HG02678 (cell line): Measurements from ENCODE around the gene FAM228B.
A peak's percentile ranks its signal among the peaks of the same experiment; 100 is the strongest.
"Not testable (repeated sequence)": the region's sequence is repeated elsewhere in the genome, so short reads cannot be mapped to it uniquely, and the experiment has no call there.

Experiments used
- ATAC-seq: cut with Tn5 transposase; IDR thresholded peaks from one replicate; pipeline ENCODE4 v1.9.1; 2021; ENCODE audit warnings: mild to moderate bottlenecking, moderate library complexity; ENCODE audit not compliant: unreplicated experiment

FAM228B gene

GRCh38 chr2:24153478-24153877, 30.2 kb downstream of the FAM228B start:
- no peak for ATAC-seq

GRCh38 chr2:24158131-24158530, 34.9 kb downstream of the FAM228B start:
- no peak for ATAC-seq

- ATAC-seq: no peak
Measured at GRCh38 chr2:24159708-24160107, 36.4 kb downstream of the FAM228B start.

- ATAC-seq: no peak
Measured at GRCh38 chr2:24160761-24161160, 37.5 kb downstream of the FAM228B start.

GRCh38 chr2:24162494-24162893, 39.2 kb downstream of the FAM228B start:
- ATAC-seq: no peak

- no peak for ATAC-seq
Measured at GRCh38 chr2:24163186-24163585, 39.9 kb downstream of the FAM228B start.

- no peak for ATAC-seq
Measured at GRCh38 chr2:24163601-24164000, 40.3 kb downstream of the FAM228B start.

GRCh38 chr2:24164416-24164973, 41.2 kb downstream of the FAM228B start:
- ATAC-seq: peak; percentile 87

- ATAC-seq: no peak
Measured at GRCh38 chr2:24169023-24169422, 45.8 kb downstream of the FAM228B start.

GRCh38 chr2:24174851-24175277, 51.6 kb downstream of the FAM228B start, which contains the start of gene FAM228A:
Gene FAM228A, plus strand, starts transcription at chr2:24175053. Its CDS starts 428 bp downstream, at chr2:24175481.
- ATAC-seq: no peak

GRCh38 chr2:24175631-24176187, 52.4 kb downstream of the FAM228B start:
- ATAC-seq: no peak

GRCh38 chr2:24176326-24176725, 53.1 kb downstream of the FAM228B start:
- no peak for ATAC-seq

GRCh38 chr2:24179683-24180082, 56.4 kb downstream of the FAM228B start:
- no peak for ATAC-seq

GRCh38 chr2:24181849-24182248, 58.6 kb downstream of the FAM228B start:
- no peak for ATAC-seq

GRCh38 chr2:24182507-24182906, 59.2 kb downstream of the FAM228B start:
- no peak for ATAC-seq

GRCh38 chr2:24183366-24184069, 60.2 kb downstream of the FAM228B start:
- ATAC-seq: no peak

GRCh38 chr2:24189551-24189950, 66.3 kb downstream of the FAM228B start:
- no peak for ATAC-seq

- ATAC-seq: no peak
Measured at GRCh38 chr2:24190503-24190902, 67.2 kb downstream of the FAM228B start.

- ATAC-seq: no peak
Measured at GRCh38 chr2:24191156-24191555, 67.9 kb downstream of the FAM228B start.

- no peak for ATAC-seq
Measured at GRCh38 chr2:24191848-24192247, 68.6 kb downstream of the FAM228B start.

GRCh38 chr2:24197213-24197612, 73.9 kb downstream of the FAM228B start:
- not testable (repeated sequence) for ATAC-seq

- no peak for ATAC-seq
Measured at GRCh38 chr2:24199968-24200590, 76.8 kb downstream of the FAM228B start.
